RWPE1 (cell line): ENCODE data around the gene ARHGAP22.

ENCODE experiments used
- CTCF ChIA-PET: fragments of 350-600 bp; sonication (Branson Sonifier 250); formaldehyde crosslinking; extraction: SDS; loops from one replicate; lab custom pipeline; 2021; lab: Yijun Ruan, JAX
- POLR2A ChIA-PET: fragments of 400-600 bp; formaldehyde crosslinking; extraction: SDS; loops from one replicate; lab custom pipeline; 2020; ENCODE audit warnings: antibody characterized with exemption; ENCODE audit not compliant: low non-redundant PET; lab: Yijun Ruan, JAX
- DNase-seq: peaks from one replicate; pipeline ENCODE4 v3.0.0; 2012; ENCODE audit warnings: low spot score
- H3K27ac ChIP-seq: fragments of 450-650 bp; 2 replicates; pipeline ENCODE4 v1.5.1; 2017
- TF ChIP-seq, protein P1 (sequence below): fragments of 450-650 bp; conservative IDR thresholded peaks from 2 replicates; pipeline ENCODE4 v1.5.1; 2017; ENCODE audit warnings: low read depth, mild to moderate bottlenecking

The ARHGAP22 gene

DNA sequence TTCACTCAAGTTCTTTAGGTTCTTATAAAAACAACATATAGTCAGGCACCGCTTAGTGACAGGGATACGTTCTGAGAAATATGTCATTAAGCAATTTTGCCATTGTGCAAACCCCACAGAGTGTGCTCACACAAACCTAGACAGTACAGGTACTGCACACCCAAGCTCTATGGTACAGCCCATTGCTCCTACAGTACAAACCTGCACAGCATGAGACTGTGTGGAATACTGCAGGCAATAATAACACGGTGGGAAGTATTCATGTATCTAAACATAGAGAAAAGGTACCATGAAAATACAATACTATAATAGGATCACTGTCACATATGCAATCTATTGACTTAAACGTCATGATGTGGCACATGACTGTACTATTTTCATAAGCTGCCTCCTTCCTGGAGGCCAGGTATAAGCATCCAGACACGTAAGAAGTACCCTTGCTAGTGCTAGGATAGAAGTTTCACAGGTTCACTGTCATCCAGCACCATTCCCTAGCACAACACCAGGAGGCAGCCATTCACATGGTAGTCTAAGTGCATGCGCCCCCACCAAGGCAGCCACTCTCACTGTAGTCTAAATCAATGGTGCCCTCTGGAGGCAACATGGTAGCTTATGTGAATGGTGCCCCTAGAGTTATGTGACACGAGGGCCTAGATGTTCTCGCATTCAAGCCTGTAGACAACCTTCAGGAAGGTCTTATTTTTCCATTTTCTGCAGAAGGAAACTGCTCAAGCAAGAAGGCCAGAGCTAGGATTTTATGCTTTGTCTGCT, 98.5 kb downstream of the ARHGAP22 start:
- ChIA-PET POLR2A (no interaction called here), CTCF (interaction anchor here (0.6 to 2.6 kb wide), 11 partner anchors 10 to 152 kb away, joined by 3 to 15 read pairs (median 4); no protein-coding TSS in a partner anchor)
- no peak for DNase-seq
- TF ChIP-seq, protein P1, sequence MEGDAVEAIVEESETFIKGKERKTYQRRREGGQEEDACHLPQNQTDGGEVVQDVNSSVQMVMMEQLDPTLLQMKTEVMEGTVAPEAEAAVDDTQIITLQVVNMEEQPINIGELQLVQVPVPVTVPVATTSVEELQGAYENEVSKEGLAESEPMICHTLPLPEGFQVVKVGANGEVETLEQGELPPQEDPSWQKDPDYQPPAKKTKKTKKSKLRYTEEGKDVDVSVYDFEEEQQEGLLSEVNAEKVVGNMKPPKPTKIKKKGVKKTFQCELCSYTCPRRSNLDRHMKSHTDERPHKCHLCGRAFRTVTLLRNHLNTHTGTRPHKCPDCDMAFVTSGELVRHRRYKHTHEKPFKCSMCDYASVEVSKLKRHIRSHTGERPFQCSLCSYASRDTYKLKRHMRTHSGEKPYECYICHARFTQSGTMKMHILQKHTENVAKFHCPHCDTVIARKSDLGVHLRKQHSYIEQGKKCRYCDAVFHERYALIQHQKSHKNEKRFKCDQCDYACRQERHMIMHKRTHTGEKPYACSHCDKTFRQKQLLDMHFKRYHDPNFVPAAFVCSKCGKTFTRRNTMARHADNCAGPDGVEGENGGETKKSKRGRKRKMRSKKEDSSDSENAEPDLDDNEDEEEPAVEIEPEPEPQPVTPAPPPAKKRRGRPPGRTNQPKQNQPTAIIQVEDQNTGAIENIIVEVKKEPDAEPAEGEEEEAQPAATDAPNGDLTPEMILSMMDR, result no peak
- no peak overlapping the region for H3K27ac ChIP-seq

DNA sequence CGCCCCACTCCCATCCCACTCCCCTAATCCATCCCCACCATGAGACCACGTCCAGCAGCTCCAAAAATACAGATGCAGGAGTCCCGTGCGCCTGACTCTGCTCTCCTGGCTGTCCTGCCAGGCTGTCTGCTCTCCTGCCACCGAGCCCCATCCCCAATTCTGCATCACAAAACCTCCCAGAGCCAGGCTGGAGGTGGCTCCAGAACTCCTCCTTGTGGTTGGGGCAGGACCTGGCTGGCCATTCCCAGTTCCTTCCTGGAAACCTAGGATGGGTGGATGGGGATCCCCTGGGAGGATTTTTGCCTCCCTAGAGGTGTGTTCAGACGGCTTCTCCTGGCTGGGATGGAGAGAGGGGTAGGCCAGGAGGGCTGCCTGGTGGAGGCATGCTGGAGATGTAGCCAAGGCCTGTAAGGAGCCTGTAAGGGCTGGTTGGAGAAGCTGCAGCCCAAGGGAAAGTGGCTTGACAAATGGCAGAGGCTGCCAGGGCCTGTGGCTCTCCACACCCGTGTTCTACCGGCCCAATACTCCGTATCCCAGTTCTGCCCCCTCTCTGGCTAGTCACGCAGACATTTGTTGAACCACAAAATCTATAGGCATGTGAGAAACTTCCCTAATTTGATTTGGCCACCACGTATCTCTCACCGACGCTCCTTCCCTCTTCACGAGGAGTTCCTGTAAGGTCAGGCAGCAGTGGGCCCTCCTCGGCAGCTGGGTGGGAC, 99.3 kb downstream of the ARHGAP22 start:
- no peak for DNase-seq
- ChIA-PET CTCF (interaction anchor here (0.6 to 2.6 kb wide), 8 partner anchors 11 to 151 kb away, joined by 3 to 15 read pairs (median 4); no protein-coding TSS in a partner anchor), POLR2A (no interaction called here)
- TF ChIP-seq, protein P1, result no peak
- H3K27ac ChIP-seq, result no peak overlapping the region

DNA sequence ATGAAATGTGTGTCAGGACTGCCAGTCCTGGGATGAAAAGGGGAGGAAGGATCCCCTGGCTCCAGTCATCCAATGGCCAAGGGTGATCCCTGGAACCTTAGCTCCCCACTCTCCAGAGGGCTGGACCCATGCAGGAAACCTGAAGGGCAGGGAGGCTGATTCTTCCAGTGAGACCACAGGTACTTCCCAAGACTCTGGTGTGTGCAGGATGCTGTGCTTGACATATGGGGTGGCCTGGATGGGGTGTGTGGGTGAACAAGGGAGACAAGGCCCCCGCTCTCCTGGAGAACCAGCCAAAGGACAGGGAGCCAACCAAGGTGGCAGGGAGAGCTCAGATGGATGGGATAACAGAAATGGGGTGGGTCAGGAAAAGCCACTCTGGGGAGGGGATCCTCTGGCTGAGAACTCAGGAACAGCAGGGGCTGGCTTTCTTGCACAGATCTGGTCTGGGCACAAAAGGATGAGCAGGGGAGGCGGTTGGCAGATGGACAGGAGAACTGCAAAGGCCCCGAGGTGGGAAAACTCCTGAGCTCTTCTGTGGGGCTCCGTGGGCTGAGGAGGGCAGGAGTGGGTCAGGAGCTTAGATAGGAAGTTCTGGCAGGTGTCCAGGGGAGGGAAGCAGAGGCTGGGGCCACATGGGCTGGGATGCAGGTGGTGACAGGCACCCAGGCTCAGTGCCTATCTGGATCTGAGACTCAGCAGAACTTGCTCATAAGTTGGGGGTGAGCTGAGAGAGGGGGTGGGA, 100.6 kb downstream of the ARHGAP22 start:
- DNase-seq, result no peak
- no peak overlapping the region for H3K27ac ChIP-seq
- ChIA-PET POLR2A (no interaction called here), CTCF (interaction anchor here (0.6 to 0.8 kb wide), 3 partner anchors 16 to 144 kb away, joined by 3 to 6 read pairs (median 4); no protein-coding TSS in a partner anchor)
- TF ChIP-seq, protein P1, result no peak

DNA sequence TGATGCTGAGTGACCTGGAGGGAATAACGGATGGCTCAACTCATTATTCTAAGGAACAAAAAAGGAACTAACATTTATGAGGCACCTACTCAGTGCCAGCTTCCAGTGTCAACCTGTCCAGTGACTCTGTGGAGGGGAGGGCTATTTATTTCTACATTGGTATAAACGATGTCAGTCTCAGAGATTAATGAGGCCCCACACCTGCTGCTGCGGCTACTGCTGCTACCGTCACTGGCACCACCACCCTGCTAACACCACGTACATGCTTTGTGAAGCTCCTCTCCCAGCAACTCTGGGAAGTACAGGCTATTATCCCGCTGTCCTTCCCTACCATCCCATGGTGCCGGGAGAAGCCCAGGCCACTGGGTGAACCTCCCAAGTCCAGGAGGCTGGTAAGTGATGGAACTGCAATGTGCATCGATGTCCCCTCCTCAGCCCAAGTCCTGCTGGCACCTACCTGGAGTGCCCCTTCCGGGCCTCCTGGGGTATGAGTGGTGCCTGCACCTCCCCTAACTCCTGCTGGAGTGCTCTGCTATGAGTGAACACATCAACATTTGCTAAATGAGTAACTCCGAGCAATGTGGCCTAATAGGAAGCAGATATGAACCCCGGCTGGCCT, 101.5 kb downstream of the ARHGAP22 start:
- ChIA-PET POLR2A (no interaction called here), CTCF (no interaction called here)
- TF ChIP-seq, protein P1, result no peak
- DNase-seq, result no peak
- H3K27ac ChIP-seq, result no peak overlapping the region

DNA sequence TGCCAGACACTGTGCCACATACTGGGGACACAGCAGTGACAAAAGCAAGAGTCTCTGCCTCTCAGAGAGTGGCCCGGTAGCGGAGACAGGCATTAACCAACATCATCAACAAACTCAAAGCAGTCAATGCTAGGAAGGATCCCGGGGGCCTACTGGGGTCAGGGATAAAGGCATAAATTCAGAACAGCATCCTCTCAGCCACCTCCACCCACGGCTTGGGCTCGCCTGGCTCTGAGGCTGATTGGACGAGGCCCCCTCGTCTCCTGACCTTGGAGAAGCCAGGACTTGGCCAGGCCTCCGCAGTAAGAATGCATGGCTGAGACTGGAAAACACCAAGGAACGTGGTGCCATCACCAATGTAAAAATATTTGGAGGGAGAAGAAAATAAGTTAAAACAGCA, 102.1 kb downstream of the ARHGAP22 start:
- CTCF ChIA-PET, result no interaction called here
- TF ChIP-seq, protein P1, result no peak
- POLR2A ChIA-PET, result no interaction called here
- H3K27ac ChIP-seq, result no peak overlapping the region
- no peak for DNase-seq
